ENCODE results near the gene TMEM98.

DNA sequence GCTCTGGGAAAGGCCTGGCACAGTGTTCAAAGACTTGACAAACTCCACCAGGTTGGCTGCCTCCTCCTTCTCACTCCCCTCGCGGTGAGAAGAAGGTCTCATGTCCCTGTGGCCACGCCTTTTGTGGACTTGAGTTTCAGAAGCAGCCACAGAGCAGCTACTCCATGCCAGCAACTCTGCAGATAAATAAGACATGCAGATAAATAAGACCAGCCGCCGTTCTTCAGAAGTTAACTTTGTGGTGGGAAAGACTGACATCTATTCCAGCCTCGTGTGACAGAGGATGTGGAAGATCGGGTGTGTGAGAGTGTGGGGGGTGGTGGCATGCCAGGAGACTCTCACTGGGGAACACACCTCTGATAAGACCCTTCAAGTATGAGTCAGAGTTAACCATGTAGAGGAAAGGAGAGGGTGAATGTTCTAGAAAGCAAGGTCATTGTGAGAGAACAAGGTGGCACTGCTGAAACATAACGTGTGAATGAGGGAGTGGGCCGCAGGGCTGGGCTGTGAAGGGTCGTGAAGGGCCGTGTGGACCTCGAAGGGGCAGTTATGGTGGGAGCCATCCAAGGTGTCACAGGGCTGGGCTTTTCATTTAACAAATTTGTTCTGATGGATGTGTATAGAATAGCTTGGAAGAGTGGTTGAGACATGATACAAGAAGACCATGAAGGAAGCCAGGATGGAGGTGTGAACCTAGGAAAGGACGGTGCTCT is 64.5 kb downstream of the TMEM98 start:
- TF ChIP-seq POLR2A (IDR thresholded peaks at IDR 0.05; ENCODE audit: low read length) (no peak), GATA1 (IDR thresholded peaks at IDR 0.05; ENCODE audit: low read depth, low read length) (no peak)
